ENCODE measurements around the gene C14orf93. TPM values are rescaled to one million over a fixed set of nuclear protein-coding genes. Genes with fewer than 3 reads are reported as not detected.
A peak's percentile ranks its signal among the peaks of the same experiment; 100 is the strongest.

Gene C14orf93
- total and polyA plus RNA-seq, 2 donors (not counting 1 experiment from before 2014, with no cell fraction given) = 4.8 to 13.0 TPM

- H3K9me3 ChIP-seq (ENCODE audit: control insufficient read depth, insufficient read depth, low read depth, low read length) = no peaks in the 10 kb centered on the region
- no peak overlapping the region for H3K4me3 ChIP-seq (replicated peaks in 1 of 4; ENCODE audit: control extremely low read depth in 1 of 4, insufficient read depth in 1 of 4, low read depth in 3 of 4, low read length in 4 of 4)
- H4K20me1 ChIP-seq (ENCODE audit: control insufficient read depth, extremely low read depth, insufficient read depth, low read length) = no peaks in the 10 kb centered on the region
- H3K27me3 ChIP-seq (ENCODE audit: control insufficient read depth, insufficient read depth, low read length) = no peaks in the 10 kb centered on the region
- no peaks in the 10 kb centered on the region for H3K79me2 ChIP-seq (ENCODE audit: control insufficient read depth, insufficient read depth, low read length)
- H2AFZ ChIP-seq (ENCODE audit: low read length) = no peak overlapping the region
- no peak for TF ChIP-seq EZH2 (IDR thresholded peaks at IDR 0.05; ENCODE audit: low read length, missing control alignments)
- TF ChIP-seq, protein P1, sequence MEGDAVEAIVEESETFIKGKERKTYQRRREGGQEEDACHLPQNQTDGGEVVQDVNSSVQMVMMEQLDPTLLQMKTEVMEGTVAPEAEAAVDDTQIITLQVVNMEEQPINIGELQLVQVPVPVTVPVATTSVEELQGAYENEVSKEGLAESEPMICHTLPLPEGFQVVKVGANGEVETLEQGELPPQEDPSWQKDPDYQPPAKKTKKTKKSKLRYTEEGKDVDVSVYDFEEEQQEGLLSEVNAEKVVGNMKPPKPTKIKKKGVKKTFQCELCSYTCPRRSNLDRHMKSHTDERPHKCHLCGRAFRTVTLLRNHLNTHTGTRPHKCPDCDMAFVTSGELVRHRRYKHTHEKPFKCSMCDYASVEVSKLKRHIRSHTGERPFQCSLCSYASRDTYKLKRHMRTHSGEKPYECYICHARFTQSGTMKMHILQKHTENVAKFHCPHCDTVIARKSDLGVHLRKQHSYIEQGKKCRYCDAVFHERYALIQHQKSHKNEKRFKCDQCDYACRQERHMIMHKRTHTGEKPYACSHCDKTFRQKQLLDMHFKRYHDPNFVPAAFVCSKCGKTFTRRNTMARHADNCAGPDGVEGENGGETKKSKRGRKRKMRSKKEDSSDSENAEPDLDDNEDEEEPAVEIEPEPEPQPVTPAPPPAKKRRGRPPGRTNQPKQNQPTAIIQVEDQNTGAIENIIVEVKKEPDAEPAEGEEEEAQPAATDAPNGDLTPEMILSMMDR (conservative IDR thresholded peaks at IDR 0.05 in 1 of 2, IDR thresholded peaks at IDR 0.05 in 1 of 2; ENCODE audit: low read depth in 1 of 2, low read length in 2 of 2) = peak; percentile 11 to 13
- H3K9ac ChIP-seq (ENCODE audit: insufficient read depth, low read length) = no peak overlapping the region
- peaks cover 11% of the 10 kb centered on the region for H3K4me1 ChIP-seq (ENCODE audit: control insufficient read depth, extremely low read depth, insufficient read depth, low read length)
- no peak for DNase-seq (ENCODE audit: low read depth in 2 of 2)
- no peak overlapping the region for H3K4me2 ChIP-seq (ENCODE audit: extremely low read depth, insufficient read depth, low read length)
- H3K27ac ChIP-seq (ENCODE audit: insufficient read depth, low read length) = no peak overlapping the region
- peaks cover 12% of the 10 kb centered on the region for H3K36me3 ChIP-seq (ENCODE audit: control insufficient read depth, insufficient read depth, low read length)
These were observed 44.3 kb upstream of the C14orf93 start for GRCh38 chr14:23054000-23054811.

GRCh38 chr14:23053426-23053825 lies 43.5 kb upstream of the C14orf93 start:
- H3K9ac ChIP-seq (ENCODE audit: insufficient read depth, low read length) = no peak overlapping the region
- no peak overlapping the region for H3K27ac ChIP-seq (ENCODE audit: insufficient read depth, low read length)
- H3K27me3 ChIP-seq (ENCODE audit: control insufficient read depth, insufficient read depth, low read length) = no peaks in the 10 kb centered on the region
- no peaks in the 10 kb centered on the region for H3K79me2 ChIP-seq (ENCODE audit: control insufficient read depth, insufficient read depth, low read length)
- H4K20me1 ChIP-seq (ENCODE audit: control insufficient read depth, extremely low read depth, insufficient read depth, low read length) = no peaks in the 10 kb centered on the region
- H3K9me3 ChIP-seq (ENCODE audit: control insufficient read depth, insufficient read depth, low read depth, low read length) = no peaks in the 10 kb centered on the region
- H3K36me3 ChIP-seq (ENCODE audit: control insufficient read depth, insufficient read depth, low read length) = peaks cover 6% of the 10 kb centered on the region
- no peak overlapping the region for H3K4me3 ChIP-seq (replicated peaks in 1 of 4; ENCODE audit: control extremely low read depth in 1 of 4, insufficient read depth in 1 of 4, low read depth in 3 of 4, low read length in 4 of 4)
- H3K4me2 ChIP-seq (ENCODE audit: extremely low read depth, insufficient read depth, low read length) = no peak overlapping the region
- peaks cover 11% of the 10 kb centered on the region for H3K4me1 ChIP-seq (ENCODE audit: control insufficient read depth, extremely low read depth, insufficient read depth, low read length)
- H2AFZ ChIP-seq (ENCODE audit: low read length) = no peak overlapping the region
- no peak for DNase-seq (ENCODE audit: low read depth in 2 of 2)
- TF ChIP-seq, protein P1 (conservative IDR thresholded peaks at IDR 0.05 in 1 of 2, IDR thresholded peaks at IDR 0.05 in 1 of 2; ENCODE audit: low read depth in 1 of 2, low read length in 2 of 2) = no peak
- TF ChIP-seq EZH2 (IDR thresholded peaks at IDR 0.05; ENCODE audit: low read length, missing control alignments) = no peak

GRCh38 chr14:23052671-23053070 lies 42.7 kb upstream of the C14orf93 start:
- no peak for TF ChIP-seq EZH2 (IDR thresholded peaks at IDR 0.05; ENCODE audit: low read length, missing control alignments)
- TF ChIP-seq, protein P1 (conservative IDR thresholded peaks at IDR 0.05 in 1 of 2, IDR thresholded peaks at IDR 0.05 in 1 of 2; ENCODE audit: low read depth in 1 of 2, low read length in 2 of 2) = no peak
- no peak overlapping the region for H3K27ac ChIP-seq (ENCODE audit: insufficient read depth, low read length)
- no peak overlapping the region for H3K9ac ChIP-seq (ENCODE audit: insufficient read depth, low read length)
- no peaks in the 10 kb centered on the region for H3K9me3 ChIP-seq (ENCODE audit: control insufficient read depth, insufficient read depth, low read depth, low read length)
- DNase-seq (ENCODE audit: low read depth in 2 of 2) = no peak
- peaks cover 11% of the 10 kb centered on the region for H3K4me1 ChIP-seq (ENCODE audit: control insufficient read depth, extremely low read depth, insufficient read depth, low read length)
- H3K79me2 ChIP-seq (ENCODE audit: control insufficient read depth, insufficient read depth, low read length) = no peaks in the 10 kb centered on the region
- H4K20me1 ChIP-seq (ENCODE audit: control insufficient read depth, extremely low read depth, insufficient read depth, low read length) = no peaks in the 10 kb centered on the region
- no peaks in the 10 kb centered on the region for H3K27me3 ChIP-seq (ENCODE audit: control insufficient read depth, insufficient read depth, low read length)
- H3K36me3 ChIP-seq (ENCODE audit: control insufficient read depth, insufficient read depth, low read length) = peaks cover 6% of the 10 kb centered on the region
- H3K4me2 ChIP-seq (ENCODE audit: extremely low read depth, insufficient read depth, low read length) = no peak overlapping the region
- no peak overlapping the region for H3K4me3 ChIP-seq (replicated peaks in 1 of 4; ENCODE audit: control extremely low read depth in 1 of 4, insufficient read depth in 1 of 4, low read depth in 3 of 4, low read length in 4 of 4)
- H2AFZ ChIP-seq (ENCODE audit: low read length) = no peak overlapping the region
